GM11168 (cell line): ENCODE results near the gene BOC.

ENCODE experiments used
- in situ Hi-C: fragments of 300-500 bp; cut with MboI; formaldehyde crosslinking; loops from one replicate; pipeline ENCODE4 v1.12.0; 2022; ENCODE audit warnings: low sequenced_read_pairs; ENCODE audit not compliant: unreplicated experiment

Gene BOC

DNA sequence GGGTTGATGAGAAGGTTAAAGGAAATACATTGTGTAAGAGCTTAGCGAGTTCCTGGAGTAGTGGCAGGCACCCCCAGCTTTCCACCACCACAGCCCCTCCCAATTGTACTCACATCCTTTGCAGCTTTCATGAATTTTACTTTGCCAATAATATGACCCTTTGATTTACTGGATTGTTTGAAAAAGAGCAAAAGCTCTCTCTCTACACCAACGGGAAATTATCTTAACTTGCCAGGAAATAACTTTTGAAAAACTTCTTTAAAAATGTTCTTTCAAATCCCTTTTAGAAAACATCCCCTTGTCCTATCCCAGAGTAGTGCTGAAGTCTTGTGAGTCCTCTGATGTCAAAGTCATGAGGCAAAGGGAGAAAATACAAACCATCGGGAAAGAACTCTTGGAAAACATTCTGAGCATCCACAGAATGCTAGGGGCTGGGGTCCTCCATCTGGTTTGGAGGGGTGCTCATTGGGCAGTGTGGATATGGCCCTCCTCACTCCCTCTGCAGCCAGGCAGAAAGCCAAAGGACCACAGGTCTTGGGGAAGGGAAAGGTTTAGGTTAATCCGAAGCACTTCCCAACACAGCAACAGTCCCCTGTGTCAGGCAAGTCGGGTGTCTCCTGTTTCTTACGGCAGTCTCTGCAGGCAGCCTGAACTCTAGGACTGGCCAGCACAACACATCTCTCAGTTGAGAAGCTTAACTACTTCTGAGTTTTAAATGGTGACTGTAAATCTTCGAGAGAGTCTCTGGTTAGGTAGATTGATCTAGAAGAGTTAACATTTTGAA lies 36.5 kb downstream of the BOC start:
- in situ Hi-C loops = no loop called here

DNA sequence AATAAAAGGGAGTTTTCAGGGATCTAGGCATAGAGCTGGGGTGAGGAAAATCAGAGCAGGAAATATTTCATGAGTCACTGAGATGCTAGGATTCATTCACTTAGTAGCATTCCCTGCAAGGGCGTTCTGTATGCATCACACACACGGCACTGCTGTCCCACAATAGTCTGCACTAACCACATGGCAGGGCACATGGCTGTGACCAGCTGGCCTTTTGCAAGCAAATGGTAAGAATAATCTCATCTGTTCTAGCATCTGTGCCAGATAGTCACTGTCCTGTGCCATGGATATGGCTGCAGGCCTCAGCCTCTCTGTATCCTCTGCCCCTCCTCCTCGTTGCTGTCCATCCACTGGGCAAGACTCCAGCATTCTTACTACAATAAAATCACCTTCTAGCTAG lies 37.8 kb downstream of the BOC start:
- in situ Hi-C loops = no loop called here

DNA sequence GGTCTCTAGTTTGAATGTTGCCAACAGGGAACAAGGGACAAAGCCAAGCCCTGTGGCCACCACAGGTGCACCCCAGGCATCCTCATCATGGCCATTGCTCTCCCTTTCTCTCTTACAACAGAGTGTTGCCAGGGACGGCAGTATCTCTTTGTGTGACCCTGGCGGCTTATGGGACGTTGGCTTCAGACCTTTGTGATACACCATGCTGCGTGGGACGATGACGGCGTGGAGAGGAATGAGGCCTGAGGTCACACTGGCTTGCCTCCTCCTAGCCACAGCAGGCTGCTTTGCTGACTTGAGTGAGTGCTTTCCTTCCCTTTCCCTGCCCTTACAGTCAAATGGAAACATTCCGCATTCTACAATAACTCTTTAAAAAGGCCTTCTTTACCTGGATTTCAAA lies 38.2 kb downstream of the BOC start:
- in situ Hi-C loops = no loop called here

DNA sequence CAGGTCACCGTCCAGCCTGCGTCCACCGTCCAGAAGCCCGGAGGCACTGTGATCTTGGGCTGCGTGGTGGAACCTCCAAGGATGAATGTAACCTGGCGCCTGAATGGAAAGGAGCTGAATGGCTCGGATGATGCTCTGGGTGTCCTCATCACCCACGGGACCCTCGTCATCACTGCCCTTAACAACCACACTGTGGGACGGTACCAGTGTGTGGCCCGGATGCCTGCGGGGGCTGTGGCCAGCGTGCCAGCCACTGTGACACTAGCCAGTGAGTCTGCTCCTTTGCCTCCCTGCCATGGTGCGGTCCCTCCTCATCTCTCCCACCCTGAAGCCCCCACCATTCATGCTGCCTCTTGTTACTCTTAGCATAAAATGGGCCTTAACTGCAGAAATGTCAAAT lies 39.2 kb downstream of the BOC start:
- in situ Hi-C loops = no loop called here

DNA sequence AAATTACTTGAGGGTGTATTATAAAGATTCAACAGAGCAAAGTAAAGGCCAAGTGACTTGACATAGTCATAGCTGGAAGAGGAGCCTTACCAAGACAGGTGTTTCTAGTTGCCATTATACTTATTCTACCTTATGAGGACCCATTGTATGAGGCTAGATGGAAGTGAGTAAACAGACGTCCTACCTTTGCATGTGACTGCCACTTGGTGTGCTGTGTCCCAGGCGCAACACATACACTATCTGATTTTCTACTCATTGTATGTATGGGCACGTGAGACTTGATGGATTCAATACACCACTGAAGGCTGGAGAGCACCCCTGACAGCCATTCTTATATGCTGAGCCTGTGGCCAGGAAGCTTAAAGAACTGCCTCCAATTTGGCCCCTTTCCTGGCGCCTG lies 40.5 kb downstream of the BOC start:
- in situ Hi-C loops = no loop called here

DNA sequence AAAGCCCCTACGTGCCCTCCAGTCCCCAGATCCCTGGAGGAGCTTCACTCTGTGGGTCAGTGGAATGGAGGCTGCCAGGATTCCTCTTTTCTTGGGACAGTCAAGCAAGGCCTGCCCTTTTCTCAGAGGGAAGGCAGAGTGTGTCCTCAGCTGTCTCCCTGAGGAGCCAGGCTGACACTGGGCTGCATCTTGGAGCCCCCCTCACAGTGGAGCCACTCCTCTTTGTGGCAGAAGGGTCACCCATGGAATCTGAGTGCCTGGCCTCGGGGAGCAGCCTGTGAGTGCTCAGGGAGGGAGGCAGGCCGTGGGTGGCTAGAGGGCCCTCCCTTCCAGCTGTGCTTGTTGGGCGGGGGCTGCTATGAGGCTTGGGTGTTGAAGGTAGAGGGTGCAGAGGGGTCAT lies 41.2 kb downstream of the BOC start:
- in situ Hi-C loops = no loop called here

DNA sequence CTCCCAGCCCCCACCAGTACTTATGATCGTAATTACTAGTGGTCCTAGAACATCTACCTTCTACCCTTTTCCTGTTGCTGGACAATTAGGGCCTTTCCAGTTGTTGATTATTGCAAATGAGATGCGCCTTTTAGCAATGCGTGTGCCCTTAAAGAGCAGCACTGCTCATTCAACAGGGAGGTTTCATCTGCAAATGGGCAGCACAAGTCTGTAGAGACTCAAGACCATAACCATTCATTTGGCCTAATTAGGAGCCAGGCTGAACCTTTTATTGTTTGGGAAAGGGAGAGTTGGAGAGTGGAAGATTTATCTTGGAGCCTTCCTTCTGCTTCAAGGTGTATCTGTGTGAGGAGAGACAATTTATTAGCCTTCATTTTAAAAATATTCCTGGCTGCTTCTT lies 42.3 kb downstream of the BOC start:
- in situ Hi-C loops = no loop called here

DNA sequence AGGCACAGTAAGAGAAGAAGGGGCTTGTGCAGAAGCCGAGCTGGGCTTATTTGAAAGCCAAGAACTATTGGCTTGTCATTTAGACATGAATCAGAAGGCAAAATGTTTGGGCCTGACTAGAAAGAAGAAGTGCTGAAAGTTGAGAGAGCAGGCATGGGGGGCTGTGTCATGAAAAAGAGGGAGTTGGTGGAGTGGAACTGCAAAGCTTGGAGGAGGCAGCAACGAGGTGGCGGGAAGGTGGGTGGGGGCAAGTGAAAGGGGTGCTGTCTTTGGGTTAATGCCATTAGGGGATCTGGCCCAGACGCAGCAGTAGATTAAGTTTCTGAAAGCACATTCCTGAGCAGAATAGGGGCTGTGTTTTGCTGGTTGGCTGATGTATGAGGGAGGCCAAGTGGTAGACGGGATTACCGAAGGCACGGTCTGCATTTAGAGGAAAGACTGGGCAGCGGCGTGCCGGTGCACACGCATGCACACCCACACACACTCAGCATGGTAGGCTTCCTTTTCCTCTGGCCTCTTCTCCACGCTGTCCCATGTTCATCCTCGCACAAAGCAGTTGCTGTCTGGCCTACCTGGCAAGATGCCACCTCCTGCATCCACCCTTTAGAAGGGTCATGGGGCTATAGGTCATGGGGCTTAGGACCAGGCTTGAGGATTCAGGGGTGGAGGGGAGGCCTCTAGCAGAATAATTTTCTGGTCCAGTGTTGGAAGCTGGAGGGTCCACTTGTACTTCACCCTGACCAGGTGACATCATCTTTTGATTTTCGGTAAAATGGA lies 43.0 kb downstream of the BOC start:
- in situ Hi-C loops = no loop called here

DNA sequence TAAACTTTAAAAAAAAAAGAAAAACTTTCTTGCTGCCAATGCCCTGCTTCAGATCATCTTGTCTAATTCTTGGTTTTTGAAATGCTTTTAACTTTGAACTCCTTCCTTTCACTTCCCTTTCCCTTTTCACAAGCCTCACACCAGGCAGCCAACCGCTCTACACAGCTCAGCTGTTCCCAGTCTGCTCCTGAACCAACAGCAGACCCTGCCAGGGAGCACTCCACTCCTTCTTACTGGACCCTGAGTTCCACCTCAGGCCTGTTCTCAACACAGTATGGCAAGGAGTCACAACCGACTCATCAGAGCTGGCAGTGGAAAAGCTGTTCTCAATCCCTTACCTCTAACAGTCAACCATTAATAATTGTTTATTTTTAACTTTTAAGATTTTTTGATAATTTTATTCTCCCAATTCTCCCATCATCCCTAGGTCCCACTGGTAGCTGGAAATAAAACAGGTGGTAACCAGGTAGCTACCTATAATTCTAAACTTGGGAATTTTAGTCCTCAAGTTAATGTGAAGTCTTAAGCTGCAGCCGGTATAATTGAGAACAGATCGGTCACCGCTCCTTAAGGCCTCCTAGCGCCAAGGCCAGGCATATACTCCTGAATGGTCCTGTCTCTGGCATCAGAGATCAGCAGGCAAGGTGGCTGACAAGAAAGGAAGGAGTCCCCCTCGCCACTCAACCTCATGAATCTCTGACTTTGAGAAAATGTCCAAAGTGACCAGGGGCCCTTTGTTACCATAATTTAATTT lies 43.9 kb downstream of the BOC start:
- in situ Hi-C loops = no loop called here

DNA sequence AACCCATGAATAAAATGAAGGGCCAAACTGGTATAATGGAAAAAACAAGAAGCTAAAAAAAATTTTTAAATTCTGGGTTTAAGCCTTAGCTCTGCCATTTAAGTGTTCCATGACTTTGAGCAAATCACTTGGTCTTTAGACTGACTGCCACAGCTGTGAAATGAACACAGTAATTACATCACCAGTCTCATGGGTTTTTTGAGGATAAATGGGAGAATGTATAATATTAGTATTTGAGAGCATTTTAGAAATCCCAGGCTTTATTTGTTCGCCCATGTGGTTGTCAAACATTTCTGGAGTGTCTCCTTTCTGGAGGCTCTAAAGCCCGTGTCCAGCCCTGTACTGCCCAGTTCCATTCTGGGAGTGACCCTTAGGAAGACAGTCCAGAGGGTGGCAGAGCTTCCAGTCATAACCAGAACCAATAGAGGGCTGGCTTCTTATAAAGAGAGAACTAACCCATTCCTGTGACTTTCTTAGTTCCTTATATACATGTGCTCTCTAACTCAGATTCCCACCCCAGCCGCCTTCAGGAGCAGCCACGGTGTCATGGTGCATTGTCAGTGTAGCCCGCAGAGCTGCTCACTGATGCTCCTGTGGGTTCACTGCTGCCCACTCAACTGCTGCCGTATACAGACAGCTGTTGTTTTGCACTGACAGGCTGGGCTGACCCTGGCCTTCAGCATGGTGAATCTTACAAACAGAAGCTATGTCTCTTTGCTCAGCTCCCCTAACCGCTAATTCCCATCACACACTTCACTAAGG lies 44.7 kb downstream of the BOC start:
- in situ Hi-C loops = no loop called here

DNA sequence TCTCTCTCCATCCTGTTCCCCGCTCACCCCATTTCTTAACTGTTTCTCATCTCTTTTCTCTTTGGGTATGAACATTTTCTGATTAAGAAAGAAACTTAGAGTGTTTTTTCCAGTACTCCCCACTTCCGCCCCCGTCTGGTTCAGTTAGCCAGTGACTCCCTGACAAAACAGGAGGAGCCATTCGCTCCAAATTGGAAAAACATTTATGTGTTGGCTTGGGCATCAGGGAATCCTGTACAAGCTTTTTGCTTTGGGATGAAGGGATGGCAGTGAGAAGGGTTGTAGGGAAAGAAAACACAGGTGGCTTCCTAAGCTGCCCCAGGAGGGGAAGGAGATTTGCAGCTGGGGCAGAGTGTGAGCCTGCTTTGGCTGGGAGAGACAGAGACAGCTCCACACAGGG lies 47.0 kb downstream of the BOC start:
- in situ Hi-C loops = no loop called here

DNA sequence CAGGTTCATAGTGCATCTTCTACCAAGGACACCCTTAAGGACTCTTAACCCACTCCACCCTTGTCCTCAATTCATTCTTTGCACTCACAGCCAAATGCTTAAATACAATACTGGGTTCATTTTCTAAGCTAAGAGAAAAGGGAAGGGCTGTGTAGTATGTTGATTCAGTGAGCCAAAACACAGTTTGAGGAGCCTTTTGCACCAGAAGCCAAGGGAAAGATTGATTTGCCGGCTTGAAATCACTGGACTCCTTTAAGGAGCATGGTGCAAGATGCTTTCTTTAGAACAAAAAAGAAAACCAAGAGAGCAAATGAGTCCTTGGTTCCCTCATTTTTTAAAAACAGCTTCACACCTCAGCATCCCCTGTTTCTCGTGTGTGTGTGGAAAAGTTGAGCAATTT lies 47.8 kb downstream of the BOC start:
- in situ Hi-C loops = no loop called here

DNA sequence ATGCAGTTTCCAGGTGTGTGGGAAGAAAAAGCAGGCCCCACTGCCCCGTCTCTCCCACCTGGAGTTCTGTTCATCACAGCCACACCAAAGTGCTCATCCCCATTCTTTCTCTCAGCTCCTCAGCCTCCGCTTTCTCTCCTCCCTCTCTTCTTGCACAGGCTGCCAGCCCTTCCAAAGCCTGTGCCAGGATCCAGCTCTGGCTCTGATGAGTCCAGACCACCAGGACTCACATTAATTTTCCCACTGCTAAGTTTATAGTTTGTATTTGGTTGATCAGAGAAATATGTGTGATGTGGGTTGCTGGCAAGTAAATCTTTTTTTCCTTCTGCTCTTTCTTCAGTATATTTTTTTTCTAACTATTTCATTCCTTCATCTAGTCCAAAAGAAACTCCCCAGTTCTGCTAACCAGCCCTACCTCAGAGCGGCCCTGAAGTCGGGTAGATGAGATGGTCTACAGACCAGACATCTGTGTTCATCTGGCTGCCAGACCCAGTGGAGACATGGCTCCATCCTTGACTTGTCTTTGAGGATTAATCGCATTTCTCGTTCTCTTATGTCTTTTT lies 49.8 kb downstream of the BOC start:
- in situ Hi-C loops = no loop called here

DNA sequence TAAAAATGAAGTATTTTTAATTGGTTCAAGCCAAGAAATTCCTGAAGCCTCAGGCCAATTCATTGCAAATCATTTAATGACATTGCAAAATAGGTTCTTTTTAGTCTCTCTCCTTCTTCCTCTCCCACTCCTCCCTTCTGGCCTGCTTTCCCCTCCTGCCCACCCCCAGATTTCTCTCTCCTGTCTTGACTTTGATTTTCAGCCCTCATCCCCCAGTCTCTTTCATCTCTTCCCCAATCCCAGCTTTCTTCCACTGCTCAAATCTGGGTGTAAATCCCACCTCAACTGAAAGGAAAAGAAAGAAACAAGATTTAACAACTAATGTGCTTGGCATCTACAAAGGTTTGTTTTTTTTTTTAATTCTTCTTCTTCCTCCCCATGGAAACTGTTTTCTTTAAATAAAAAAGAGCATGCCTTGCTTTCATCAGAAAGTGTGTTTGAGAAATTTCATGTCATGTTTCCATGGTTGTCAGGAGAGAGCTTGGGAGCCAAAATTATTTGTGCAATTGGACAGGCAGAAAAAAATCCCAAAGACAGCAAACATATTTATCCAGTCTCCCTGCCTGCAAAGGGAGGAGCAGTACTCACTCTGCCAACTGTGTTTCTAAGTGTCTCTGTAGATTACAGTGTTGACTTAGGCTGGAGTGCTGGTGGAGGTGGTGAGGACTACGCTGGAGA lies 50.4 kb downstream of the BOC start:
- in situ Hi-C loops = no loop called here

DNA sequence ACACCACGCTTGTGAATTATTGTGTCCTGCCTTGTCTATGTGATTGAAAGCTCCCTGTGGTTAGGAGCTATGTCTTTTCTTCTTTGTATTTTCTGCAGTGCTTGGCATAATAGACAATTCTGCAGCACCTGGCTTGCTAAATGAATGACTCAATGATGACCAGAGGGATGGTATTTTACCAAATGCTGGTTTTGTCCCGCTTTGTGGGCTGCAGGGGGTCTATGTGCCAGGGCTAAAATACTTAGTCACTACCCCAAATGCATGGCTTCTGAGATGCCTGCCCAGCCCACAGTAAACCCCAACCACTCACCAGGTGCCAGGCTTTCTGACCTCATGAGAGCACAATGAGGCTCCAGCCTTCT lies 50.9 kb downstream of the BOC start:
- in situ Hi-C loops = no loop called here

DNA sequence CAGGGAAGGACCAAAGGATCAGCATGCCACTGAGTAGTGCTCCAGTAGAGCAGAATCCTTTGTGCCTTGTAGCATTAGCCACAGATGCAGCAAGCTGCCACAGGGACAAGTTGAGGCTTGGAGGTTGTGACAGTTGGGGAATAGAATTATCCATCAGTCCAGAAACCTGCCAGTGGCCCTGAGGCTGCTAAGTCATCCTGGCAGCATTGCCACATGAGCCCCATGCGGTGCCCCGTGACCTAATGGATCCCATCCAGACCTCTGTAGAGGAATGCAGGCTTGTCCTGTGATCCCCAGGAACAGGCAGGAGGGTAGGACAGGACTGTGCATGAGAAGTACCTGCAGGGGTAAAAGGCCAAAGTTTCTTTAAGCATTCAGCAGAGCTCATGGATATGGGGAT lies 51.7 kb downstream of the BOC start:
- in situ Hi-C loops = no loop called here

DNA sequence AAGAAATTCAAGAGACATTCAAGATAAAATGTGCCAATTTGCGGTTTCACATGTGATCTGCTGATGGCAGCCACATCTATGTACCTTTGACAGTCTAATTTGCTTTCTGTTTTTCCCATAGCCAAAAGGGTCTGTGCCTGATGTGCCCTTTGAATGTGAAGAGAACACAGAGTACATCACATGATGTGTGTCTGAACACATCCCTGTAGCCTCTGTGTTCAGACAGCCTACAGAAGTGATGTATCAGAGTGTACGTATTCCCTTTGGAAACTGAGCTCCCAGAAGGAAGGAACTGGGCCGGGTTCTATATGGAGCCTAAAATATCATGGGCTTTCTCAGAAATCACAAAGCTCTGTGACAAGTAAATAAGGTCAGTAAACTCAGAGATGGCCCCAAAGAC lies 52.4 kb downstream of the BOC start:
- in situ Hi-C loops = no loop called here

DNA sequence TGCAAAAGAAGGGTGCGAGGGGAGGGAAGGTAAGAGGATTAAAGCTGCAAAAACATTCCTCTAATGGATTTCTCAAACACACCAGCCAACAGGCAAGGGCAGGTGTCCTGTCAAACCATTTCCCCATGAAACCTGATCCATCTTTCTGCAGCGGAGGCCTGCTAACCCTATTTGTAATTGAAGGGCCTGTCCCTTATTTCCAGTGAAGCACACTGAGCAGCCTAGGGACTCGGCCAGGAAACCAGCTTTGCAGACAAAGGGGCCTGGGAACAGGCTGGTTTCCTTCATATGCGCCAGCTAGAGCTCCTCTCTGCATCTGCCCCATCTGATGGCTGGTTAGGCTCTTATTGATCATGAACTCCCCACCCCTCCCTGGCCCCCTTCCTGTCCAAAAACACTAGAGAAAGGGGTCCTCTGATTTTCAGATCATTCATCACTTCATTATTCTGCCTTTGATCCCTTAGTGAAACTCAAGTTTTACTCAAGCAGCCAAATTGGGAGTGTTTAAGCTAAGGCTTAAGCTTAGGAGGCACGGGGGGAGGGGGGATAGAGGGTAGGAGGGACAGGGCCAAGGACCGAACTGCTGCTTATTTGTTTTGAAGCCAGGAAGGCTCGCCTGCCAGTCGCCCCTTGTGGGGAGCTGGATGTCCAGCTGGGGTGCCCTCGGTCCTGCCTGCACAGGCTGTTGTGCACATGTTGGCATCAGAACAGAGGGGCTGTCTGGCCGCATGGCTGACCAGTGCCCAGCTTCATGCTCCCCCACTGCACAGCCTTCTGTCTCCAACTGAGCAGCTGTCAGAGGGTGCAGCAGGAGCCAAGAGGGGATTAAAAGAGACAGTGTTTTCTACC lies 53.1 kb downstream of the BOC start:
- in situ Hi-C loops = no loop called here

DNA sequence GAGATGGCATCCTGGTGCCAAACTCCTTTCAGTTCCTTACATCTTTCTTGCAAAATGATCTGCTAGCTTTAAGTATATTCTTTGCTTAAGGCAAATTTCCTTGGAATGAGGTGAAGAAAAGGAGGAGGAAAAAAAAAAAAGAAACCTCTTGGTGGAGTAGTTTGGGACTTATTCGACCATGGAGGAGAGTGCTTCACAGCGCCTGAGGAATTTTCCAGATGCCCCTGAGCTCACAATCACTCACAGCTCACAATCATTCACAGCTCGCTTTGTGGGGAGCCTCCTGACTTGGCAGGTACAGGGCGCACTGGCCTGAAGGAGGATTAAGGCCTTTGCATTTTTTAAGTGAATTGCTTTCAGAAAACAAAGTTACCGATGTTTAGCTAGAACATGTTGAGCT lies 53.9 kb downstream of the BOC start:
- in situ Hi-C loops = no loop called here
